IgD-negative memory B cell (primary cell): Measurements from ENCODE around the gene PRKAR2B. TPM values are rescaled to one million over a fixed set of nuclear protein-coding genes. Genes with fewer than 3 reads are reported as not detected.

Experiments
- H3K27ac Mint-ChIP-seq, 3 donors: one replicate each; pipeline ENCODE4 v1.8.0; 2020 to 2022; ENCODE audit warnings: mild to moderate bottlenecking in 3 of 3, mixed read lengths in 3 of 3, moderate library complexity in 1 of 3
- H3K27me3 Mint-ChIP-seq: one replicate; pipeline ENCODE4 v1.8.0; 2021; ENCODE audit warnings: mixed read lengths
- H3K36me3 Mint-ChIP-seq: one replicate; pipeline ENCODE4 v1.8.0; 2020; ENCODE audit warnings: mild to moderate bottlenecking, mixed read lengths
- H3K4me1 Mint-ChIP-seq, 3 donors: one replicate each; pipeline ENCODE4 v1.8.0; 2020 to 2022; ENCODE audit warnings: mixed read lengths in 3 of 3, mild to moderate bottlenecking in 1 of 3
- H3K4me3 Mint-ChIP-seq, 4 donors: one replicate each; pipeline ENCODE4 v1.8.0; 2020 to 2022; ENCODE audit warnings: mild to moderate bottlenecking in 4 of 4, mixed read lengths in 4 of 4, moderate library complexity in 3 of 4
- H3K9me3 Mint-ChIP-seq, 3 donors: one replicate each; pipeline ENCODE4 v1.8.0; 2020 to 2021; ENCODE audit warnings: mixed read lengths in 3 of 3, mild to moderate bottlenecking in 1 of 3
- polyA plus RNA-seq: library from polyadenylated mRNA; unstranded; fragments of 300-500 nt; fragmentation: Illumina TruSeq; gene quantifications from one replicate; pipeline ENCODE4 v1.2.3, GENCODE V29; 2021

Gene PRKAR2B
- polyA plus RNA-seq, 1 donor from 2014 or later: 1.1 TPM

- H3K9me3 Mint-ChIP-seq: peaks cover 0 to 3% (median 2%) of the 10 kb centered on the region in 3 donors
- no peak overlapping the region for H3K4me3 Mint-ChIP-seq
- H3K4me1 Mint-ChIP-seq: no peaks in the 10 kb centered on the region
- H3K27ac Mint-ChIP-seq: no peak overlapping the region
- H3K36me3 Mint-ChIP-seq: peaks cover 4% of the 10 kb centered on the region
- peaks cover 2% of the 10 kb centered on the region for H3K27me3 Mint-ChIP-seq
These were observed 24.1 kb upstream of the PRKAR2B start for GRCh38 chr7:107020400-107020799.

DNA sequence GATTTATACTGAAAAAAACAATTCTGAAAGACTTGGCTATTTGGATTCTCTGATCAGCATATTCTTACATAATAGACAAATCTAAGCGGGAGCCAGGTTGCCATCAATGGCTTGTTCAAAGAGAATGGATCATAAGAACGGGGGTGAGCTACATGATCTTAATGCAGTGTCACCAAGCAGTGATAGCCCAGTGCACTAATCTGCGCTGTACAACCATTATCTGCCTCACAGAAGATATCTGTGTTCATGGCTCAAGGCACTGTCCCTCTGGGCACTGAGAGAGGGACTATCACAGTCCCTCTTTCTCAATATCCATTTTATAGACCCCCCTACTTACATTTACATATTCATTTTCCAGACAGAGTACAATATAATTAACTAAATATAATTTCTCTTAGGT, 22.9 kb upstream of the PRKAR2B start:
- H3K4me1 Mint-ChIP-seq: no peaks in the 10 kb centered on the region
- H3K27me3 Mint-ChIP-seq: peaks cover 2% of the 10 kb centered on the region
- no peak overlapping the region for H3K27ac Mint-ChIP-seq
- peaks cover 4% of the 10 kb centered on the region for H3K36me3 Mint-ChIP-seq
- no peak overlapping the region for H3K4me3 Mint-ChIP-seq
- H3K9me3 Mint-ChIP-seq: peaks cover 0 to 3% (median 2%) of the 10 kb centered on the region in 3 donors

DNA sequence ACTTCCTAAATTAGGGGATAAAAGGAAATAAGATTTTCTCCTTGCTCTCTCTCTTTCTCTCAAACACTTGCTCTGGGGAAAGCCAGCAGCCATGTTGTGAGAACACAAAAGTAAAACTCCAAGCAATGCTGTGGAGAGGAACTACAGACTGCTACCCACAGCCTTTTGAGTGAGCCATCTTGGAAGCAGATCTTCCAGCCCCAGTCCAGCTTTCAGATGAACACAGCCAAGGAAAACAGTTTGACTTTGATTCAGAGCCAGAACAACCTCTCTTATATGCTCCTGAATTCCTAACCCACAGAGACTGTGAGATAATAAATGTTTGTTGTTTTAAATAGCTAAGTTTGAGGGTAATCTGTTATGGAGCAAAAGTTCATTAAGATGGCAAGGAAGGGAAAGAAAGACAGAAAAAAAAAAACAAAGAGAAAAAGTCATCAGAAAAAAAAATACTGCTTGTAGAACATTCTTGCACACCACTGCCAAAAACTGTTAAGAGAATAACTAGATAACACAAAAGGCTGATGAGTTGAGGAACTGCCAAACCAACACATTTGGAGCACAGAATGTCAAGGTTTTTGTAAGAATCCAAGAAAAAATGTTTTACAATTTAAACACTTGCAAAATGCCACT, 20.9 kb upstream of the PRKAR2B start:
- Mint-ChIP-seq H3K9me3 (peaks cover 0 to 3% (median 2%) of the 10 kb centered on the region in 3 donors), H3K27ac (no peak overlapping the region), H3K36me3 (peaks cover 4% of the 10 kb centered on the region), H3K4me1 (peaks cover 8 to 10% (median 9%) of the 10 kb centered on the region in 3 donors), H3K27me3 (peaks cover 2% of the 10 kb centered on the region), H3K4me3 (no peak overlapping the region)

DNA sequence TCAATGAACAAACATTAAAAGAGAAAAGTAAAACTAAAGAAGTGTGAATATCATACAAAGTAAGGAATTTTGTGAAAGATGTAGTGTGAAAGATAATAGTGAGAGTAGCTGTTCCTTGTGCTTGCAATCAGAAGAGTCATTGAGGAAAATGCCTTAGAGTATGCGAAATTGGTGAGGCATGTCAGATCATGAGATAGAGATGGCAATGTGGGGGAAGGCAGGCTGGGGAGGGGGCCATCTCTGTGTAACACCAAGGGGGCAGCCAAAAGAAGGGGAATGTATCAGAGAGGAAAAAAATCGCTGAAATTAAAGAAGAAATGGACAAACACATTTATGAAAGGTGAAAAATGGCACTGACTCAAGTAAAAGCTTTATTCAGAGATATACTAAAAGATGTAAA, 19.6 kb upstream of the PRKAR2B start:
- Mint-ChIP-seq H3K4me3 (no peak overlapping the region), H3K27me3 (peaks cover 2% of the 10 kb centered on the region), H3K27ac (no peak overlapping the region), H3K4me1 (peaks cover 8 to 12% (median 9%) of the 10 kb centered on the region in 3 donors), H3K9me3 (peaks cover 0 to 3% (median 0%) of the 10 kb centered on the region in 3 donors), H3K36me3 (peaks cover 4% of the 10 kb centered on the region)

DNA sequence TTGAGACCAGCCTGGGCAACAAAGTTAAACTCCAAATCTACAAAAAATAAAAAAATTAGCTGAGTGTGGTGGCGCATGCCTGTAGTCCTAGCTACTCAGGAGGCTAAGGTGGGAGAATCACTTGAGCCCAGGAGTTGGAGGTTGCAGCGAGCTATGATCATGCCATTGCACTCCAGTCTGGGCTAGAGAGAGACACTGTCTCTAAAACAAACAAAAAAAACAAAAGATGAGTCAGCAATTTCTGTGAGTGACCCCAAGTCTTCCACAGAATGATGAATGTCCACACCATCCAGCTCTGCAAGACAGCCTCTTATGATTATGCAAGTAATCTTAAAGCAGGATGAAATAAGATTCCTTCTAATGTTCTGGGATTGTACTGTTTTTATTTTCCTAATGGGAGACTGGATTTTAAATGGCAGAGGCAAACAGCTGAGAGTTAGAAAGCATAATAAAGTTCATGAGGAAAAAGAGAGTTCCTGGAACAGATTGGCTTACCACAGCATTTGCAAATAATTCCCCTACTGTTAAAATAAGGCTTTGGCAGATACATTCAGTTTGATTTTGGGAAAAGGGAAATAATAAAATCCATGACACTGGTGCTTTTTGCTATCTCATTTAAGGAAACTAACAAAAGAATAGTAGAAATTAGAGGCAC, 18.9 kb upstream of the PRKAR2B start:
- peaks cover 1% of the 10 kb centered on the region for H3K36me3 Mint-ChIP-seq
- peaks cover 8 to 13% (median 9%) of the 10 kb centered on the region in 3 donors for H3K4me1 Mint-ChIP-seq
- H3K27me3 Mint-ChIP-seq: peaks cover 2% of the 10 kb centered on the region
- H3K9me3 Mint-ChIP-seq: peaks cover 0 to 3% (median 0%) of the 10 kb centered on the region in 3 donors
- no peak overlapping the region for H3K4me3 Mint-ChIP-seq
- H3K27ac Mint-ChIP-seq: no peak overlapping the region

DNA sequence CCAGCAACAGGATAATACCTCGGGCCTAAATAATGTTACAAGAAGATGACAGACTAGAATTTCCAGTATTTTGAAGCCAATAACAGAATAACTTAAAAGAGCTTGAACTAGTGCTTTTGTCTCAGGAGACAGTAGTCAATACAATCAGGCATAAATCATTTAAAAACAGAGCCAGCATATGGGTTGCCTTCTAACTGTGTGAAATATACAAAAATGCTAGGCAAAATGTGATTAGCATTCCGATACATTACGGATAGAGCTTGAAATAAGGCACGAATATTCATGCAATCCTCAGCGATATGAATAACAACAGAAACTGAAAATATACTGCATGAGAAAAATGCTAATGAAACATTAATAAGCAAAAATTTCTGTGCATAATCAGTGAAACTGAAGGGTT, 18.3 kb upstream of the PRKAR2B start:
- H3K9me3 Mint-ChIP-seq: peaks cover 0 to 3% (median 0%) of the 10 kb centered on the region in 3 donors
- H3K27me3 Mint-ChIP-seq: peaks cover 2% of the 10 kb centered on the region
- H3K27ac Mint-ChIP-seq: no peak overlapping the region
- H3K4me3 Mint-ChIP-seq: no peak overlapping the region
- H3K36me3 Mint-ChIP-seq: no peaks in the 10 kb centered on the region
- H3K4me1 Mint-ChIP-seq: peaks cover 8 to 13% (median 9%) of the 10 kb centered on the region in 3 donors

- peak overlapping the region in 1 of 4 donors; percentile 50 for H3K4me3 Mint-ChIP-seq
- H3K27me3 Mint-ChIP-seq: peaks cover 2% of the 10 kb centered on the region
- H3K9me3 Mint-ChIP-seq: peaks cover 0 to 3% (median 0%) of the 10 kb centered on the region in 3 donors
- peak overlapping the region in 1 of 3 donors; percentile 60 for H3K27ac Mint-ChIP-seq
- H3K36me3 Mint-ChIP-seq: no peaks in the 10 kb centered on the region
- peaks cover 8 to 13% (median 9%) of the 10 kb centered on the region in 3 donors for H3K4me1 Mint-ChIP-seq
These were observed 17.3 kb upstream of the PRKAR2B start for GRCh38 chr7:107027208-107027607.

DNA sequence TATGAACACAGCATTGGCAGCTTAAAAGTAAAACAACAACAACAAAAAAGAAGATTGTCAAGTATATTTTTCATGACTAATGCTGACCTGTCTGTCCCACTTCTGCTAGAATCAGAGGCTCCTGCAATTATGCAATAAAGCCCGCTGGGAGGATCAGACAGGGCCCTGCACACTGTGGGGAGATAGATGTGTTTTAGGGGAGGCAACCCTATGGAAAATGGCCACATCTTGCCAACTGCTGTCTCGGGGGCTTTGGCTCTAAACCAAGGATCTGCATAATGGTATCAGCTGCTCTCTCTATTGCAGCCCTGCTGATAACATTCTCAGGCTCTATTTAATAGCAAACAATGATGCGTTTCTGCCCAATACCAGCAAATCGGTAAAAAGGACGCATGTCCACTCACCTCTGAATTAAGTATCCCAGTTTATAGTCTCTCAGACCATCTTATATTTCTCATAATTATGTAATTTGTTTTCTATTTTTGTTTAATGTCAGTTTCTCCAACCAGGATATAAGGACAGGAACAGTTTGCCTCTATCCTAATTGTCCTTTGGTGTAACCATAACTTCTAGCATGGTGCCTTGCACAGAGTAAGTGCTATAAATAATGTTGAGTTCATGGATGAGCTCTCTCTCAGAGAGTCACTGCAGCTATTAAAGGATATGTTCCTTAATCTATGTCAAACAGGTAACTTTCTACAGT, 15.3 kb upstream of the PRKAR2B start:
- peaks cover 2% of the 10 kb centered on the region for H3K27me3 Mint-ChIP-seq
- H3K27ac Mint-ChIP-seq: no peak overlapping the region
- H3K4me1 Mint-ChIP-seq: peaks cover 8 to 13% (median 9%) of the 10 kb centered on the region in 3 donors
- no peak overlapping the region for H3K4me3 Mint-ChIP-seq
- no peaks in the 10 kb centered on the region for H3K36me3 Mint-ChIP-seq
- no peaks in the 10 kb centered on the region for H3K9me3 Mint-ChIP-seq

DNA sequence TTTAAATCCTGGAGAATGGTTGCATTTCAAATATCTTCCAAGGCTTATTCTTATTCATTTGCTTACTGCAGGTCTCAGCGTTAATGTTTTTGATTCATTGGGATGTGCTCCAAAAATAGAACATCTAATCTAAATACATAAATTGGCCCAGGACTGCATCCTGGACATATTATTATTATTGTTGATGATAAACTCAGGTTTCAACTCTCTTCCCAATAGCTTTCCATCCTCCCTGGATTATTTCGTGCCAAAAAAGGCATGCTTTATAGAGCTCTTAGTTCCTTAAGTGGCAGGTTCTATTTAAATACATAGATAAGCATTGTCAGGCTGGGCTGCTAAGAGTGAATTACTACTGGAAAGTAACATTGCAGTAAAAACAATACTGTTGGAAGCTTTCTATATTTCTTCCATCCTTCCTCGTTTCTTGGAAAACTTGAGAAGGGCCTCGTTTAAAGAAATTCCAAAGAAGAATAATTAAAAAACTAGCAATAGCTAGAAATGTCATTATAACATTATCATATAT, 14.7 kb upstream of the PRKAR2B start:
- H3K27me3 Mint-ChIP-seq: peaks cover 2% of the 10 kb centered on the region
- no peak overlapping the region for H3K27ac Mint-ChIP-seq
- H3K9me3 Mint-ChIP-seq: no peaks in the 10 kb centered on the region
- peaks cover 8 to 13% (median 9%) of the 10 kb centered on the region in 3 donors for H3K4me1 Mint-ChIP-seq
- no peak overlapping the region for H3K4me3 Mint-ChIP-seq
- no peaks in the 10 kb centered on the region for H3K36me3 Mint-ChIP-seq

DNA sequence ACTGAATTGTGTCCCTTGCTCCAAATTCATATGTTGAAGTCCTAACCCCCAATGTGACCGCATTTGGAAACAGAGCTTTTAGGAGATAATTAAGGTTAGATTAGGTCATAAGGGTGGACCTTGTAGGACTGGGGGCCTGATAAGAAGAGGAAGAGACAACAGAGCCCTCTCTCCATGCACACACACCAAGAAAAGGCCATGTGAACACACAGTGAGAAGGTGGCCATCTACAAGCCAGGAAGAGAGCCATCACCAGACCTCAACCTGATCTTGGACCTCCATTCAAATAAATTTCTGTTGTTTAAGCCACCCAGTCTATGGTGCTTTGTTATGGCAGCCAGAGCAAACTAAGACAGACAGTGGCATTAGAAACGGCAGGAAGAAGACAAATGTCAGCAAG, 12.5 kb upstream of the PRKAR2B start:
- Mint-ChIP-seq H3K27me3 (peaks cover 2% of the 10 kb centered on the region), H3K4me1 (peaks cover 7 to 12% (median 8%) of the 10 kb centered on the region in 3 donors), H3K4me3 (no peak overlapping the region), H3K36me3 (no peaks in the 10 kb centered on the region), H3K9me3 (peaks cover 1 to 7% (median 3%) of the 10 kb centered on the region in 3 donors), H3K27ac (no peak overlapping the region)

GRCh38 chr7:107032720-107033438, 11.6 kb upstream of the PRKAR2B start:
- Mint-ChIP-seq H3K9me3 (peaks cover 1 to 7% (median 3%) of the 10 kb centered on the region in 3 donors), H3K27me3 (no peaks in the 10 kb centered on the region), H3K27ac (no peak overlapping the region), H3K4me1 (peaks cover 1 to 4% (median 1%) of the 10 kb centered on the region in 3 donors), H3K4me3 (no peak overlapping the region), H3K36me3 (no peaks in the 10 kb centered on the region)

DNA sequence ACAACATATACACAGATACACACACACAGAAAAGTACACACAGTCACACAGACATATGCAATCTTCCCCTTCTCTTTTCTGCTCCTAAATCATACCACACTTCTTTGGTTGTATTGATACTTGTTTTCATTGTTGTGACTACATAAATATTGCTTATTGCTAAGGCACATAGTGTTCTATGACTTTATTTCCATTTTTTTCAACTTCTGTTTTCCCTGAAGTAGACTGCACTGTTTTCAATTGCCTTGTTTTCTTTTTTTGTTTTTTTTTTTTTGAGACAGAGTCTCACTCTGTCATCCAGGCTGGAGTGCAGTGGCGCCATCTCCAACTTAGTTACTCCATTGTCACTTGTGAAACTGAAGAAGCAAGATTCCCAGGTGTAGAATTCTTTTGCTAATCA, 10.0 kb upstream of the PRKAR2B start:
- Mint-ChIP-seq H3K27ac (no peak overlapping the region), H3K9me3 (peaks cover 1 to 7% (median 3%) of the 10 kb centered on the region in 3 donors), H3K4me3 (no peak overlapping the region), H3K36me3 (no peaks in the 10 kb centered on the region), H3K27me3 (no peaks in the 10 kb centered on the region), H3K4me1 (peaks cover 0 to 3% (median 0%) of the 10 kb centered on the region in 3 donors)

- Mint-ChIP-seq H3K27me3 (no peaks in the 10 kb centered on the region), H3K9me3 (peaks cover 1 to 7% (median 3%) of the 10 kb centered on the region in 3 donors), H3K4me3 (no peak overlapping the region), H3K4me1 (no peaks in the 10 kb centered on the region), H3K36me3 (peaks cover 1% of the 10 kb centered on the region), H3K27ac (no peak overlapping the region)
These were observed 9.1 kb upstream of the PRKAR2B start for GRCh38 chr7:107035446-107035845.

DNA sequence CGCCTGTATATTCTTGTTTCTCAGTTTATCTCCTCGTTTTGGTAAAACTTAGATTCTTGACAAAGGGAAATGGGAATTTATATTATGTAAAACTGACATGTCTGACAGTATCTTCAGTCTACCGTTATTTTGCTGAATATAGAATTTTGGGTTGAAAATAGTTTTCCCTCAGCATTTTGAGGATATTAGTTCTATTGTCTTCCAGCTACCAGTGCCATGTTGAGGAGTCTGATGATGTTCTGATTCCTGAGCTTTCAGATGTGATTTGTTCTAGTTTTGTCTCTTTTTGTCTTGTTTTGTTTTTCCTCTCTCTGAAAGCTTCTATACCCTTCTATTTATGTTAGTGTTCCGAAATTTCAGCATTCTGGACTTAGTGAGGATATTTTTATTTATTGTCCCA, 8.0 kb upstream of the PRKAR2B start:
- Mint-ChIP-seq H3K9me3 (peaks cover 1 to 7% (median 3%) of the 10 kb centered on the region in 3 donors), H3K27me3 (no peaks in the 10 kb centered on the region), H3K36me3 (peaks cover 1% of the 10 kb centered on the region), H3K4me3 (no peak overlapping the region), H3K4me1 (peaks cover 0 to 2% (median 0%) of the 10 kb centered on the region in 3 donors), H3K27ac (no peak overlapping the region)
